Measurements from ENCODE around the gene MAPKAP1.

The MAPKAP1 gene

DNA sequence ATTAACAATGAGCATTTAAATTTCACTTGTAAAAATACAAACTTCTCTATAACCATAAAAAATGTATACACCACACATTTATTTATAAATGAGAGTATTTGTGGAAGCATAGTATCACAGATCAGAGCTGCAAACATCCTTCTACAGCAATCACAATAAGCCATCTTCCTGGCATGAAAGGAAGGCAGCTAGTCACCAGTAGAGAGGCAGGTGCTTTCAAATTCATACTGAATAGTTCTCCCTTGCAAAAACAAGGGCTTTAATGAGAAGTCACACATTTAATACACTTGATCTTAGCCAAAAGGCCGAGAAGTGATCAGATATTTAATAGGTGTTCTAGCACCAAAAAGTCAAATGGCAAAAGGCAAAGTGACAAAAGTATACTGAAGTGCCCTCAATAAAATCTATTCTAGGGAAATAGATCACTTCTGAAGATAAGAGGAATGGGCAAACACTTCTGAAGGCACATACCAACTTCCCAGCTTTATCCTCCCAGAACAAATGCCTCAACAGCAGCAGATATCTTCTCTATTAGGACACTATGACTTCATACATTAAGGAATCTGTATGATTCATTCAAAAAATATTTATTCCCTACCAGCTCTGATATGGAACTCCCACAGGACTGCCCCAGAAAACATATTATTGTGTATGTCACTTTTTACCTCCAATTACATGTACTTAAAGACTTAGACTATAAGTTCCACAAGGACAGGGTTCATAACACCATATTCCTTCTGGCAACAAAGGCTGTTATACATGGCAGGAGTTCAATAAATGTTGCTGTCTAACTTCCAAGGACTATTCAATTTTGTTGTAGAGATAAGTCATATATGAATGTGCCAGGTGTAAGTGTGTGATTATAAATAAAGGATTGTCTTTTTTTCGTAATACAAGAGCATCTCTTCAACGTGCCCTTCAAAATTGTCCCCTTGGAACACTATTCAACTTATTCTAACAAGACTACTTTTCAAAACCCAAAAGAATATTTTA is 31.7 kb downstream of the MAPKAP1 start:
- peak; percentile 62 for DNase-seq (ENCODE audit: low spot score)

DNA sequence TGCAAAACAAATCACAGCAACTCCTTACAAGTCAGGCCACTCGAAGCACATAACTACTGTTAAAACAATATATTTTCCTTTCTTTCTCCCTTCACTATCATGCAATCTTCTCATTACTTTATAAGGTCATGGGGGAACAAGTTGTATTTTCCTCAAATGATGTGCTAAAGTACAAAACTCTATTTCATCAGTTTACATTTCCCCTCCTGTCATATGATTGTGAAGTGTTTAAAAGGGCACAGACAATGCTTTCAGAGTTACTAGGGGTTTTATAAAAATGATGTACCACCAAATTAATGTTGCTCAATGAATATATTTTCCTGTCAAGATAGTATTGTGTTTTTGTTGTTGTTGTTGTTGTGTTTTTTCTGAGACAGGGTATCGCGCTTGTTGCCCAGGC is 34.1 kb downstream of the MAPKAP1 start:
- no peak for DNase-seq (ENCODE audit: low spot score)

DNA sequence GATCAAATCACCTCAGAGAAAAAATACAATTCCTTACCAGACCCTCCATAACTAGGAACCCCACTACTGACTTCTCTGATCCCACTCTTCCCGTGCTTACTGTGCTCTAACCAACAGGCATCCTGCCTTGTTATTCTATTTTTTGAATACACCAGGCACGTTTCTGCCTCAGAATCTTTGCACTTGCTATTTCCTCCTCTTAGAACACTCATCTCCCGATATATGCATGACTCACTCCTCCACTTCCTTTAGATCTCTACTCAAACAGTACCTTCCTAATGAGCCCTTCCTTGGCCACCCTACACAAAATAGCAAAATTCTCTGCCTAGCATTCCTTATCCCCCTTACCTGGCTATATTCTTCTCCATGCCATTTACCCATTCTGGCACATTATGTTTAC is 43.9 kb downstream of the MAPKAP1 start:
- DNase-seq (ENCODE audit: low spot score), result peak; percentile 21

DNA sequence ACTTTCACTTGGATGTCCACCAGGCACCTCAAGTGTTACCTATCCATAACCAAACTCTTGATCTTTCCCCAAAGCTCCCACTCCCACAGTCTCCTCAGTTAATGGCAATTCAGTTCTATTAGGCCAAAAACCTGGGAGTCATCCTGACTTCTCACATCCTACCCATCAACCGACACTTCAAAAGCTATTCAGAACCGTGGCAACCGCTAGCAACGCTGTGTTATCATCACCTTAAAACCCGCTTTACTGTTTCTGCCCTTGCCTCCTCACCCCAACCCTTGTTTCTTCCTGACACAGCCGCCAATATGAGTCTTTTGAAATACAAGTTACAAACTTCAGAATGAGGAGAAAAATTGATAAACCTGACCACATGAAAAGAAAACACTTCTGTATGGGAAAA is 46.5 kb downstream of the MAPKAP1 start:
- no peak for DNase-seq (ENCODE audit: low spot score)

DNA sequence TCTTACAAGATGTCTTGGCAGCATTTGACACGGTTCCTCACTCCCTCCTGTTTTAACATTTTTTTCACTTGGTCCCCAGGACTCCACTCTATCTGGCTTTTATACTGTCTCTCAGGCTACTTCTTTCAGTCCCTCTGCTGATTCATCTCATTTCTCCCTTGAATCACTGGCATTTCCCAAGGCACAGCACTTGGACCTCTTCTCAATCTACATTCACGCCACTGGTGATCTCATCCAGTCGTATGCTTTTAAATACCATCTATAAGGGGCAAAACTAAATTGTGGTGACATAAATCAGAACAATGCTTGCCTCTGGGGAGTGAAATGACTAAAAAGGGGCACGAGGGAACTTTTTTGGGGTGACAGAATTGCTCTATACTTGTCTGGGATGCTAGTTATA is 47.1 kb downstream of the MAPKAP1 start:
- peak; percentile 27 for DNase-seq (ENCODE audit: low spot score)

DNA sequence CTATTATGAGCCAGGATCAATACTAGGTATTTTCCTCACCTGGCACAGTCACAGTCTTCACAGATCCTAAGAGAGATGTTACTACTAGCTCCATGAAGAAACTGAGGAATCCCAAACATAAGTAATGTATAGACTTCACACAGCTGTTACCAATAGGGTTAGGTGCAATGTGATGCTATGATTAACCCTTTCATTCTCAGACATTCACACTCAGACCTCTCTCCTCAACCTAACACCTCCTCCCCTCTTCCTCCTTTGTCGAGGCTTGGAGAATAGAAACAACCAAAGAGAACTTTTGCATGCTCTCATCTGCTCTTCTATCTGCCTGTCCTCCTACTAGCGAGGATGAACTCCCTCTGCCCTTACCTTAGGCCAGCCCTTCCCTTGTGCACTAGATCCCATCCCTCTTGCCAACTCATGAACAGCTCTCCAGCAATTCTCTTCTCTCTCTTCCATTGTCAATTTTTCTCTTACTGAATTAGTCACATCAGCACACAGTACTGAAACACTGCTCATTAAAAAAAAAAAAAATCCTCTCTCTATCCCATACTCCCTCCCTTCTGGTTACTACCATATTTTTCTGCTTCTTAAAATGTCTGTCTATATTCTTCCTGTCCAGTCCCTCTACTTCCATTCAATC is 47.7 kb downstream of the MAPKAP1 start:
- no peak for DNase-seq (ENCODE audit: low spot score)

DNA sequence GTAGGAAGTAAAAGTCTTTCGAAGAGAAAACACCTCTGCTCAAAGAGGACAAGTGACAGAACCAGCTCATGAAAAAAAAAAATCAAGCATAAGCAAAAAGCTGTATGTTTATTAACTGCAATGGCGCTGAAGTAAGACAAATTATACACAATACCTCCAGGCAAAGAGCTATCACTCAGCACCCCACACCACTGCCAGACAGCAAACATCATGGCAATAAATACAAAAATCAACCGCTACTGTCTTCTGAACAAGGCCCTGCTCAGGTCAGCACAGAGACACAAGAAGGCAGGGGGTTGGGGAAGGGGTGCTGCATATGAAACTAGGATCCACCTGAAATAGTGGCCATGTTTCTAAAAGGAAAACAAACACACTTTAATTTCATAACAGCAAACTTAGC is 50.4 kb downstream of the MAPKAP1 start:
- no peak for DNase-seq (ENCODE audit: low spot score)

DNA sequence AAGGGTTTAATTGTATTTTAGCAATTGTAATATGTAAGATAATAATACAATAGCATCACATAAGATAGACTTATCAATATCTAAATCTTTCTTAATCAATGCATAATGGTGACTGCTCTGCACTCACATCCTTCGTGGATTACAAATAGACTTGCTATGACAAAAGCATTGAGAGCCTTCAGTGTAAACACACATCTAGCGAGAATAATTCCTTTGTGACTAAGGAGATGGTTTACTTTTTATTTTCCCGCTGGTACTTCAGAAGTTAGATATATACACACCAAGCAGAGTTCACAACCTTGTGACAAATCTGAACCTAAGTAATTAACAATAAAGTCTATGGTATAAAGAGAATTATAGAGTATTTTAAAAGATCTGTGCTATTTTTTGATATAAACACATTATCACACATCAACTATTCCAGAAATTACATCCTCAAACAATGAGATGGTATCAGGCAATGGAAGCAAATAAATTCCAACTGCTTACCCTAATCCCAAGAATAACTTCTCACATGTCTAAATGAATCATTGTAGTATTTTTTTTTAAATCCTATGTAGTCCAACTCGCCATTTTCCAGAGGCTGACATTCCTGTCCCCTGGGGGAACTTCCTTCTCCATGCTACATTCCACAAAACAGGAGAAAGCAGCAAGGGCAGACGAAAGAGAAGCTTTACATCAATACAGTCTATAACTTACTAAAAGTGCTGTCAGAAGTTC is 51.2 kb downstream of the MAPKAP1 start:
- peak; percentile 29 for DNase-seq (ENCODE audit: low spot score)

DNA sequence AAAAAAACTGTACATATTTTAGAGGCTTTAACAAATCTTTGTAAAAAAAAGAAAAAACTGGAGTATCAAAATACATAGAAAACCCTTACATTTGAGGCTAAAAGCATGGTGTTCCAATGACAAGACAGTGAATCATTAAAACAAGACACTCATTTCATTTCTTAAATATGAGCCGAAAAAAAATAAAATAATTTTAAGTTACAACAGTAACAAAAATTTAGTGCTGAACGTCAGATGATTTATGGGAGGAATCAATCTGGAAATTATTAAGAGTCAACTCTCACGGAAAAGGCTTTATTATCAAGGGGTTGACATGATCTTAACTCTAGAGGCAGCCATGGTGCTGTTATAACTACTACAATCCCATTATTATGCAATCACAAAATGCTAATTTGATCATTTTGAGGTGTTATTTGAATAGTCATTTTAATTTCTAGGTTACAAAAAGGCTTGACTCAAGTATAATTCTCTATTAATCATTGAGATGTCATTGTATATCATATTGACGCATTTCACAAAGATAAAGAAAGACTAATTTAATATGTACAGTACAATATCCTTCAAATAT is 51.9 kb downstream of the MAPKAP1 start:
- DNase-seq (ENCODE audit: low spot score), result no peak

DNA sequence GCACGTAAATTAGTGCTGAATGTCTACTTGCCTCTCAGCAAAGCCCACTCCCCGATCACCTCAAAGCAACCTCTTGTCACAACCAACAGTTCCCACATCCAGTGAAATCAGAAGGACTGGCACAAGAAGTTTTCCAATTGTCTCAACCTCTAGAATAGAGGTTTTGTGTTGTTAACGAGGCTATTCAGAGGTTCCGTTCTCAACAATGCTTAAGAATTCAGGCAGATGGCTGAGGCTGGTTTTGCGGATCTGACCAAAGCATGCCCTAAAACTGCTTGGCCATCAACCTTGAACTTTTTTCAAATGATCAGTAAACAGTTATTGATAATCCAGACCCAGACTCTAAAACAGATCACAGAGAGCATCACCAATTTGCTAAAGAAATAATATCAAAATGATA is 52.9 kb downstream of the MAPKAP1 start:
- no peak for DNase-seq (ENCODE audit: low spot score)

DNA sequence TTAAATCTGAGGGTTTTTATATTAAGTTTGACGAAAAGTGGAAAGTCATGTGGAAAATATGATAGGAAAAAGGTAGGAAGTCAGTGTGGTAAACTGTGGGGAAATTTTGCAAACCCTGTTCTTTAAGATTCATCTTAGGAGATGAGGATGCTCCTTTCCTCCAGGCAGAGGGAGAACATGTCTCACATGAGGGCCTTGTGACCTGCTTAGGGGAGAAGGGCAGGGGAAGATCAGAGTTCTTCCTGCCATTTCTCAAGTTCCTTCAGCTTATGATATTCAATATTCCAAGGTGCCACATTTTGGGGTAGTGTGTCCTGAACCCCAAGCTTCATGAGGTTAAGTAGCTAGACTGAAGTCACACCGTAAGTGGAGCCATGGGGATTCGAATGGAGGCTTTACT is 53.7 kb downstream of the MAPKAP1 start:
- no peak for DNase-seq (ENCODE audit: low spot score)

DNA sequence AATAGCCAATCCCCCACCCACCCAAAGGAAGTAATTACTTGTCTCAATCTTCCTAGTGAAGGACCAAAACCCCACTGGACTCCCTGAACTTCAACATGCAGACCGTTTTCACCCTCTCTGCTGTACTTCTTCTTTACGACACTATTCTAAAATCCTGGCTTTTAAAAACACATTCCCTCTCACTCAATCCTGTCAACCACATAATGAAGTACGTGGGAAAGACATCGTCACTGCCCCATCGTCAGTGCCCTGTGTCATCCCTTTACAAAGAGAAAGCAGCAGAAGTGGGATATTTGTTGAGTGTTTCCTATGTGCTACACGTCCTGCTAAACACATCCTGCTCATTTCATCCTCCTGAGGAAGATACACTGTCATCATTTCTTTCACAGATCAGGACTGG is 54.2 kb downstream of the MAPKAP1 start:
- no peak for DNase-seq (ENCODE audit: low spot score)

DNA sequence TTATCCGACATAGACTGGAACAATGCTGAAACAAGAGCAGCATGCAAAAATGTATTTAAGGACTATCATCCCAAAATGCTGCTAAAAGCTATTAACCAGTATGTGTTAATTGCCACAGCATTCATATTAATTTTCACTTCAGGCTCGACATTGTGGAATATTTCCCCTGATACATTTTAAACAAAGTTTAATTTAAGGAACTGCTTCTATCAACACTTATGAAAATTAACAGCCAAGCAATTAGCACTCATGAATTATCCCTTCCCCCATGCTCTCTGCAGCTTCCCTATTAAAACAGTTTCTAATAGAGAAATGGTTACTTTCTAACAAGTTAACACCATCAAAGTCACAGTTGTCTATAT is 54.8 kb downstream of the MAPKAP1 start:
- DNase-seq (ENCODE audit: low spot score), result no peak

DNA sequence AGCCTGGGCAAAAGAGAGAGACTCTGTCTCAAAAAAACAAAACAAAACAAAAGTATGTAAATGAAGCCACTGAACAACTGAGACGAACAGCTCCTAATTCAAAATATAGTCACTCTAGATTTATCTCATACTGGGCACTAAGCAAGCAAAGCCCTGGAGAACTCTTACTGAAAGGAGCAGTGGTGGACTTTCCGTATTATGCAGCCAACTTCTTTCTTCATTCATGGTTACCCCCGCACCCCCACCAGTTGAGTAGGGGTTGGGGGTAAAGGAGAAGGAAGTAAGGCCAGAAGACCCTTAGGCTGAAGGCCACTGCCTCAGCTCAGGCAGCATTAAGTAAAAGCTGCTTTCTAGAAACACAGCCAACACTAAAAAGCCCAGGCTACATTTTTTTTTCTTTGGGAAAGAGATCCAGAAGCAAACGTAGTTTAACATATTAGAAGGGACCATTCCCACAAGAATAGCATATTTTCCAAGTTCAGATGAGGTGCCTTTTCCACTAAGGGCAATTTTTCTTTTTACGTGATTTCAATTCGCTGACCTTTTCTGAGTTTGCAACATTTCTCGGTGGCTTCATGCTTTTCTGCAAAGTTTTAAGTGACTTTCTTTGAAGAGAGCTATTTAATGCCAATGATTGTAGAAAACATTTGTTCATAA is 55.3 kb downstream of the MAPKAP1 start:
- DNase-seq (ENCODE audit: low spot score), result no peak

DNA sequence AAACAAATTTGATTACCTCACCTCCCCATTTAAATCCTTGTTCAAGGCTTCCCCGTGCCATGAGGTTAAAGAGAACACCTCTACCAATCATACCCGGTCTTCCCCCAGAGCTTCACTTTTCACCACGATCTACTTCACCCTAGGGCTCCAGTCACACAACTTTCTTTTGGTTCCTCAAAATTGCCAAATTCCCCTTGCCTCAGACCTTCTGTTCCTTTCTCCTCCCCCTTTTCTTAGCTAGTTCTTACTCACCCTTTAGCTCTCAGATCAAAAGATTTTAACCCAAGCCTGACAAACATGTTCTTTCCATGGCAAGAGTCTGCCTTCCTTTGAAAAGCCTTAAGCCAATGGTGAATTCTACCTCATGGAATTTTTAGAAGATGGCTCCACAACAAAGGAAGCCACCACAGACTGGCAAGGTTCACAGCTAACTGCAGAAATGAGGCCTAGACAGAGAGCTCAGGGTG is 56.7 kb downstream of the MAPKAP1 start:
- peak; percentile 20 for DNase-seq (ENCODE audit: low spot score)

DNA sequence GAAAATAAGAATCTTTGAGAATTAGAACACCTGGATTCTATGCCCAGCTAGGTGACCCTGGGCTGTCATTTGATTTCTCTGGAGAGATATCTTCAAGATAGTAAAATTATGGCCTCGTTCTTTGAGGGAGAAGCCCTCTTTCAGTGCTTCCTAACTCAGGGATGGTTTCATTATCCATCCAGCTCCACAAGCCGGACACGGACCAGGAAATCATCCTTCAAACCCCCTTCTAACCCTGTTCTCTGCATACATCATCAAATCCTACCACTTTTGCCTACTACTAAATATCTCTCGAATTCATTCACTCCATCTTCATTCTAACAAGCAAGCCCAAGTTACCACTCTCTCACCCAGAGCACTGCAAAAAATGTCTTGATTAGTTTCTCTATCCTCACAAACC is 57.2 kb downstream of the MAPKAP1 start:
- DNase-seq (ENCODE audit: low spot score), result no peak

DNA sequence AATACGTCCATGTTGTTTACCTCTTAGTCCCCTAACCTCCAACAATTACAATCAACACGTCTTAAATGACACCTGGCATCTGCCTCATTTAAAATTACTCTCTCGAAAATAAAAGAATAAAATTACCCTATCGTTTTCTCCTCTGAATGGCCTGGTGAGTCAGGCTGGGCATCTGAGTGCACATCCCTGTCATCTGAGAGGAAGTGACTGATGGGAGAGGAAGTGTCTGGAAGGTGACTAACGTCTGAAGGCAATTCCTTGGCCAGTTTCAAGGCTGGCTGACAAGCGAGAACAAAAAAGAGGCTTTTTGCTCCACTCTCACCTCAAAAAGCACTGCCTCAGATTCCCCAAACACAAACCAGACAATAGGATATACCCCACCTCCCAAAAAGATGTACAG is 57.7 kb downstream of the MAPKAP1 start:
- DNase-seq (ENCODE audit: low spot score), result peak; percentile 72

DNA sequence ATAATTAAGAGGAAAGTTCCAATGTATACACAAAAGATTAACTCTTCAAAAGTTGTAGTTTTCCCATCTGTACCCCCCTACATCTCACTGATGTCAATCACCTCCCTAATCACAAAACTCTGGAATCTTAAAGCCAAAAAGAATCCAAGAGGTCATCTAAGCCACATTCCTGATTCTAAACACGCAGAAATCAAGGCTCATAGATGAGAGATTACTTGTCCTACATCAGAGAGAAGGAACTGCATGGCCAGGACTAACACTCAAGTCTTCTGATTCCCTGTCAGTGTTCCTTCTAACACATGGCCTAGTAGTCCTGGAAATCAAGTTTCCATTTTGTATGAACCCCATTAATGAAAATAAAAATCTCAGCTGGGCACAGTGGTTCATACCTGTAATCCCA is 58.7 kb downstream of the MAPKAP1 start:
- DNase-seq (ENCODE audit: low spot score), result no peak

DNA sequence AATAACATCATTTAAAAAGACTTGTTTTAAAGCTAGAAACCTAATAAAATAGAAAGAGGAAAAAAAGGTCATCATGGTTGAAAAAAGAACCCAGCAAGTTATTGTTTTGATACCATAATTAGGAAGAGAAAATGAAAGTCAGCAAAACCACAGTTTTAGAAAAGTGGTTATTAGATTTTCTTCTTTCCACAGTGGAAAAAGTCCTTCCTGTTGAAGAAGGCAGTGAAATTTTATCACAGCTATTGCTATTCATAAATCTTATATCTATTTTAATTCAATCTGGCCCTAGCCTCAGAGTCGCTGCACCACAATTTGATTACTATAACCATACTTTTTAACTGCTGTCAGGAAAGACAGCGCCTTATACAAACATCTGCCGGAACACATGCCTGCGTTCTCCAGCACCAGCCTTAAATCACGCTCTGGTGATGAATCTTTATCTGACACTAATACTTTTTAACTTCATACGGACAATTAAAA is 60.3 kb downstream of the MAPKAP1 start:
- DNase-seq (ENCODE audit: low spot score), result no peak

DNA sequence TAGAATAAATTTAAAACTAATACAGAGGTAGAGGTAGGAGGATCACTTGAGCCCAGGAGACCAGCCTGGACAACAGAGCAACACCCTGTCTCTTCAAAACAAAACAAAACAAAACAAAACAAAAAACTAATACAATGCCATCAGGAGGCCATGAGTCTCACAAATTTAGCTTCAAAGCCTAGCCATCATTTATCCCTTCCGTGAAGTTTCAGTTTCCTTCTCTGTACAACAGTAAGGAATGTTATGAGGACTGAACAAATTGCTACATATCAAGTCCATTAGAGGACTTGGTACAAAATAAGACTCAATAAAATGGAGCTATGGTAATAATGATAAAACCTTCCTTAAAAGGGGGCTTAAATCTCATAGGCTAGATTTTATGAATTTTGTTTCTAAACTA is 60.8 kb downstream of the MAPKAP1 start:
- DNase-seq (ENCODE audit: low spot score), result no peak

DNA sequence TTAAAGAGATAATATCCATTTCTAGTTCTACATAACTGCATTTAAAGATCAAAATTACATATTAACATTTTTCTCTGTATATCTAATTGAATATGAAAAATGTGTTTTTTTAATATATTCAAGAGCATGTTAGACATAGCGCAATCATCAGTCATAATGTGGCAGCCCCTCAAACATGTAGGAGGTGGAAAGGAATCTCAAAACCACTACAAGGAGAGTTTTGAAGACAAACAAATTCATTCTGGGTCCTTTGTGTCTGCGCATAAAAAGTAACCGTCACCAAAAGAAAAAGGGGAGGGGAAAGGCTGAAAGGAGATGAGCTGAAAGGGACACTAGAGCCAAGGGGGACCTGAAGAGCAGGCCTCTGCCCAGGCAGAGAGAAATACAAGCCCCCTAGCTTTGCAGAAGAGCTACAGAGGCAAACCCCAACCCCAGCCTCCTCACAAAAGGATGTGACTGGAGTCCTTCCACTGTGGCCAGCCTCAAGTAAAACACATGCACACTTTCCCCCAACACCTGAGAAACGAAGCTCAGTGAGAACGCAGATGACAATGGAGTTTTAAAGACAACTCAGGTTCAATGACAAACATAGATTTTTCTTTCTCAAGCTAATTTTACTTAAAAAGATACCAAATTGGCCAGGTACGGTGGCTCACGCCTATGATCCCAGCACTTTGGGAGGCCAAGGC is 62.0 kb downstream of the MAPKAP1 start:
- no peak for DNase-seq (ENCODE audit: low spot score)
